Panc1 (cell line): ENCODE results near the gene DCAF4. TPM values are rescaled to one million over a fixed set of nuclear protein-coding genes. Genes with fewer than 3 reads are reported as not detected.

Experiments
- ATAC-seq: fragments of 200-7000 bp; cut with Tn5 transposase; 2 replicates; pipeline ENCODE4 v1.9.1; 2020; ENCODE audit warnings: mild to moderate bottlenecking, moderate library complexity
- BruUV-seq: library from RNA; stranded (reverse); fragments of 400-500 nt; replicated peaks from 2 replicates; lab custom pipeline; 2021; lab: Mats Ljungman, UMichigan
- CTCF ChIA-PET: fragments of 300-600 bp; sonication (Branson Sonifier 250); formaldehyde crosslinking; loops from one replicate; lab custom pipeline; 2022; ENCODE audit warnings: antibody characterized with exemption; lab: Charles Lee
- POLR2A ChIA-PET: fragments of 300-600 bp; sonication (Branson Sonifier 250); formaldehyde crosslinking; loops from one replicate; lab custom pipeline; 2022; ENCODE audit warnings: antibody characterized with exemption; lab: Charles Lee
- DNase-seq: peaks from one replicate; pipeline ENCODE4 v3.0.0-alpha.2; 2010; ENCODE audit warnings: low read depth, low spot score
- H3K27ac ChIP-seq: 2 replicates; pipeline ENCODE4 v1.5.1; 2011; ENCODE audit warnings: mild to moderate bottlenecking, low read length, inconsistent platforms
- H3K27me3 ChIP-seq: fragments of 200-500 bp; sonication (Bioruptor generic); 2 replicates; pipeline ENCODE4 v1.6.0; 2014; ENCODE audit warnings: low read length, inconsistent platforms; ENCODE audit not compliant: control insufficient read depth, insufficient read depth
- H3K36me3 ChIP-seq: fragments of 200-500 bp; sonication (Bioruptor generic); 2 replicates; pipeline ENCODE4 v1.5.1; 2014; ENCODE audit warnings: inconsistent platforms, mild to moderate bottlenecking, low read length, moderate library complexity; ENCODE audit not compliant: control insufficient read depth, insufficient read depth
- H3K4me1 ChIP-seq: 2 replicates; pipeline ENCODE4 v1.5.1; 2011; ENCODE audit warnings: inconsistent platforms, mild to moderate bottlenecking, low read length, moderate library complexity; ENCODE audit not compliant: control insufficient read depth, insufficient read depth
- H3K4me3 ChIP-seq, 2 experiments: 2 replicates each; pipeline ENCODE4 v1.5.1; 2011 to 2012; ENCODE audit warnings: low read depth in 2 of 2, low read length in 2 of 2, mild to moderate bottlenecking in 2 of 2, inconsistent platforms in 1 of 2, moderate library complexity in 1 of 2
- H3K9me3 ChIP-seq: fragments of 200-500 bp; sonication (Bioruptor generic); 2 replicates; pipeline ENCODE4 v1.5.1; 2014; ENCODE audit warnings: low read depth, mild to moderate bottlenecking, inconsistent platforms, low read length, moderate library complexity; ENCODE audit not compliant: control insufficient read depth, insufficient read depth
- POLR2AphosphoS5 ChIP-seq: IDR thresholded peaks from 2 replicates; pipeline ENCODE4 v1.6.1; 2012; ENCODE audit warnings: mild to moderate bottlenecking, low read depth, low read length, moderate library complexity
- SIN3A ChIP-seq: IDR thresholded peaks from 2 replicates; pipeline ENCODE4 v1.6.1; 2012; ENCODE audit warnings: low read depth, mild to moderate bottlenecking, low read length, moderate library complexity, borderline replicate concordance; ENCODE audit not compliant: insufficient read depth
- TCF7L2 ChIP-seq: IDR thresholded peaks from 2 replicates; pipeline ENCODE4 v1.6.1; 2011; ENCODE audit warnings: mild to moderate bottlenecking, low read depth, low read length, inconsistent platforms
- in situ Hi-C: cut with HindIII; loops from 2 replicates; pipeline ENCODE4 v1.10.0; 2016; ENCODE audit warnings: low sequenced_read_pairs, low pct_unique_long_range_greater_than_20kb
- intact Hi-C: fragments of 100-400 bp; cut with micrococcal nuclease; formaldehyde crosslinking; loops from one replicate; pipeline ENCODE4 v1.10.0; 2022; ENCODE audit not compliant: unreplicated experiment
- total RNA-seq: library from RNA; stranded (reverse); gene quantifications from one replicate; pipeline ENCODE4 v1.2.1, GENCODE V29; 2021; ENCODE audit not compliant: unreplicated experiment
- TF ChIP-seq, protein P1 (sequence below): fragments of 450-650 bp; IDR thresholded peaks from 2 replicates; pipeline ENCODE4 v1.5.1; 2017; ENCODE audit warnings: mild to moderate bottlenecking
- TF ChIP-seq, protein P2 (sequence below), 2 experiments: IDR thresholded peaks; 2 replicates each; pipeline ENCODE4 v1.6.1; 2011 to 2012; ENCODE audit warnings: low read depth in 2 of 2, control low read depth in 1 of 2, low read length in 1 of 2, mild to moderate bottlenecking in 1 of 2, moderate library complexity in 1 of 2; ENCODE audit not compliant: insufficient read depth in 1 of 2

DCAF4 gene
- total RNA-seq, 1 experiment from 2014 or later: 18.2 TPM

- DNase-seq (no peak), ATAC-seq (peak; percentile 60)
- intact Hi-C loops (no loop called here), in situ Hi-C loops (no loop called here)
- POLR2A ChIA-PET: interaction anchor here (0.6 kb wide), 1 partner anchor 22 kb away, joined by 3 read pairs; no protein-coding TSS in a partner anchor
- H3K36me3 ChIP-seq: peaks cover 3% of the 10 kb centered on the region; the same call in 1 of the 2 replicates
- H3K4me3 ChIP-seq: peak overlapping the region; percentile 55 to 67
- H3K27me3 ChIP-seq: peaks cover 30% of the 10 kb centered on the region
- H3K27ac ChIP-seq: no peak overlapping the region
- H3K9me3 ChIP-seq: no peaks in the 10 kb centered on the region
- CTCF ChIA-PET: no interaction called here
- BruUV-seq: no TSS peak
- H3K4me1 ChIP-seq: peaks cover 7% of the 10 kb centered on the region; the same call in 1 of the 2 replicates
- TF ChIP-seq, protein P1, sequence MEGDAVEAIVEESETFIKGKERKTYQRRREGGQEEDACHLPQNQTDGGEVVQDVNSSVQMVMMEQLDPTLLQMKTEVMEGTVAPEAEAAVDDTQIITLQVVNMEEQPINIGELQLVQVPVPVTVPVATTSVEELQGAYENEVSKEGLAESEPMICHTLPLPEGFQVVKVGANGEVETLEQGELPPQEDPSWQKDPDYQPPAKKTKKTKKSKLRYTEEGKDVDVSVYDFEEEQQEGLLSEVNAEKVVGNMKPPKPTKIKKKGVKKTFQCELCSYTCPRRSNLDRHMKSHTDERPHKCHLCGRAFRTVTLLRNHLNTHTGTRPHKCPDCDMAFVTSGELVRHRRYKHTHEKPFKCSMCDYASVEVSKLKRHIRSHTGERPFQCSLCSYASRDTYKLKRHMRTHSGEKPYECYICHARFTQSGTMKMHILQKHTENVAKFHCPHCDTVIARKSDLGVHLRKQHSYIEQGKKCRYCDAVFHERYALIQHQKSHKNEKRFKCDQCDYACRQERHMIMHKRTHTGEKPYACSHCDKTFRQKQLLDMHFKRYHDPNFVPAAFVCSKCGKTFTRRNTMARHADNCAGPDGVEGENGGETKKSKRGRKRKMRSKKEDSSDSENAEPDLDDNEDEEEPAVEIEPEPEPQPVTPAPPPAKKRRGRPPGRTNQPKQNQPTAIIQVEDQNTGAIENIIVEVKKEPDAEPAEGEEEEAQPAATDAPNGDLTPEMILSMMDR: no peak
- TF ChIP-seq SIN3A (no peak), TCF7L2 (no peak), POLR2AphosphoS5 (no peak)
- TF ChIP-seq, protein P2, sequence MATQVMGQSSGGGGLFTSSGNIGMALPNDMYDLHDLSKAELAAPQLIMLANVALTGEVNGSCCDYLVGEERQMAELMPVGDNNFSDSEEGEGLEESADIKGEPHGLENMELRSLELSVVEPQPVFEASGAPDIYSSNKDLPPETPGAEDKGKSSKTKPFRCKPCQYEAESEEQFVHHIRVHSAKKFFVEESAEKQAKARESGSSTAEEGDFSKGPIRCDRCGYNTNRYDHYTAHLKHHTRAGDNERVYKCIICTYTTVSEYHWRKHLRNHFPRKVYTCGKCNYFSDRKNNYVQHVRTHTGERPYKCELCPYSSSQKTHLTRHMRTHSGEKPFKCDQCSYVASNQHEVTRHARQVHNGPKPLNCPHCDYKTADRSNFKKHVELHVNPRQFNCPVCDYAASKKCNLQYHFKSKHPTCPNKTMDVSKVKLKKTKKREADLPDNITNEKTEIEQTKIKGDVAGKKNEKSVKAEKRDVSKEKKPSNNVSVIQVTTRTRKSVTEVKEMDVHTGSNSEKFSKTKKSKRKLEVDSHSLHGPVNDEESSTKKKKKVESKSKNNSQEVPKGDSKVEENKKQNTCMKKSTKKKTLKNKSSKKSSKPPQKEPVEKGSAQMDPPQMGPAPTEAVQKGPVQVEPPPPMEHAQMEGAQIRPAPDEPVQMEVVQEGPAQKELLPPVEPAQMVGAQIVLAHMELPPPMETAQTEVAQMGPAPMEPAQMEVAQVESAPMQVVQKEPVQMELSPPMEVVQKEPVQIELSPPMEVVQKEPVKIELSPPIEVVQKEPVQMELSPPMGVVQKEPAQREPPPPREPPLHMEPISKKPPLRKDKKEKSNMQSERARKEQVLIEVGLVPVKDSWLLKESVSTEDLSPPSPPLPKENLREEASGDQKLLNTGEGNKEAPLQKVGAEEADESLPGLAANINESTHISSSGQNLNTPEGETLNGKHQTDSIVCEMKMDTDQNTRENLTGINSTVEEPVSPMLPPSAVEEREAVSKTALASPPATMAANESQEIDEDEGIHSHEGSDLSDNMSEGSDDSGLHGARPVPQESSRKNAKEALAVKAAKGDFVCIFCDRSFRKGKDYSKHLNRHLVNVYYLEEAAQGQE (IDR thresholded peaks at IDR 0.05; ENCODE audit: insufficient read depth in 1 of 2, low read depth in 2 of 2, low read length in 1 of 2): no peak
Observed at GRCh38 chr14:72892879-72893635, 33.2 kb upstream of the DCAF4 start.

DNA sequence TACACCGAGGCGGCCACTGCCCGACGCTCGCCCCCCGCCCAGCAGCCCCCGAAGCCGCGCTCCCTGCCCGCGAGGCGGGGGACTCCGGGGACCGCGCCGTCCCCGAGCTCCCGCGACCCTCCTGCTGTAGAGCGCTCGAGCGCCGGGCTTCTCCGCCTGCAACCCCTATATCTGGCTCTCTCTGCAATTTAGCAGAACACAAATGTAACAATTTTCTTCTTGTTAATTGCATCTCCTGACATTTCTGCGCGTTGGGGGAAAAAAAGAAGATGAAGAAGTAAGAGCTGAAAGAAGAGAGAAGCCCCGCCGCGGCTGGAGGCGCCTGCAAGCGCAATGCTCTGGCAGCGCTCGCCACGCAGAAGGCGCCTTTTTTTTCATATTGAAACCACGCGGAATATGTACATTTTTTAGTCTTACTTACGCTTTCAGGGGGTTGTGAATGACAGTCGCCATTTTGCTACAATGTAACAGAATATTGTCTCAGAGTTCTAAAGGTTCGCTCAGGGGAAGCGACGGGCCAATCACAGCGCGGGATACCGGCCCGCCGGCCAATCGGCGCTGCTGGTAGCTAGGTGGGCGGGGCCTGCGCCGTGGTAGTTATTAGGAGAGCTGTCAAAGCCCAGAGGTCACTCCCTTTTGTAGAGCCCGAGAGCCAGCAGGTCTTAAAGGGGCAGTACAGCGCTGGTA, 32.5 kb upstream of the DCAF4 start, which contains the start of gene DPF3:
TSS of gene DPF3 (minus strand) at position 466 of the 687 bp plus-strand sequence. CDS start at position 453, 13 bp downstream.
- Histone ChIP-seq H3K27me3 (peaks cover 30% of the 10 kb centered on the region), H3K27ac (no peak within 1 kb of the TSS), H3K4me1 (peaks cover 7% of the 10 kb centered on the region; the same call in 1 of the 2 replicates), H3K4me3 (peak within 1 kb of the TSS; percentile 67 to 68), H3K9me3 (no peaks in the 10 kb centered on the region), H3K36me3 (peaks cover 3% of the 10 kb centered on the region; the same call in 1 of the 2 replicates)
- no TSS peak for BruUV-seq
- in situ Hi-C loops (no loop called here), intact Hi-C loops (no loop called here)
- no peak for TF ChIP-seq SIN3A
- TF ChIP-seq, protein P1: no peak
- peak; percentile 83 for TF ChIP-seq TCF7L2
- no peak for TF ChIP-seq POLR2AphosphoS5
- DNase-seq (peak; percentile 60), ATAC-seq (peak; percentile 98)
- CTCF ChIA-PET: no interaction called here
- POLR2A ChIA-PET: interaction anchor here (0.6 kb wide), 1 partner anchor 22 kb away, joined by 3 read pairs; no protein-coding TSS in a partner anchor
